Measurements from ENCODE around the gene COL6A5. TPM values are rescaled to one million over a fixed set of nuclear protein-coding genes. Genes with fewer than 3 reads are reported as not detected.

COL6A5 gene
- total RNA-seq, 1 experiment from 2014 or later = 0.04 TPM

DNA sequence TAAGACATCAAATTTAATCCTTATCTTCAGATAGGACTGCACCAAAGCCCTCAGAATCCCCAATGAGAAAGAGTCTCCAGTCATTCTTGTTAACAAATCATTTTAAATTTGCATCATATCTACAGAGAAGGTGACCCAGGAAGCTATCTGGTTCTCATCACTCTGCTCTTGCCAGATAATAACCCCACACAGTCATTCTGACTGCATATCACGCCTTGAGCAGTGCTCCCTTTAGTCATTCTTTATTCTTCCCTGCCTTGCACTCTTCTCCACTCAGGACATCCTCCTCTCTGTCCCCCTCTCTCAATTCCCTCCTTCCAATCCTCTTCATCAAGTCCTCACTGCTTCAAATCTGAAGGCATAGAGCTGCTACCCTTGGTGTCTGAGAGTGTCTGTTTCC is 87.8 kb downstream of the COL6A5 start:
- H3K4me2 ChIP-seq (ENCODE audit: insufficient read depth, insufficient read length, low read length) = no peak overlapping the region
- H3K27me3 Mint-ChIP-seq (ENCODE audit: low read depth) = peaks cover 2% of the 10 kb centered on the region; the same call in 1 of the 2 replicates

More for the DNA sequence above, 87.8 kb downstream of the COL6A5 start:
- Histone ChIP-seq H4K91ac (ENCODE audit: insufficient read length, low read depth, low read length) (no peak overlapping the region), H3K23me2 (ENCODE audit: insufficient read length, low read depth, low read length, poor library complexity, severe bottlenecking) (no peaks in the 10 kb centered on the region), H2BK12ac (ENCODE audit: insufficient read length, low read depth, low read length) (no peak overlapping the region), H3K56ac (ENCODE audit: insufficient read length, low read depth, low read length) (no peak overlapping the region), H3K23ac (ENCODE audit: insufficient read length, low read depth, low read length) (no peak overlapping the region), H2BK20ac (ENCODE audit: low read depth, low read length, poor library complexity, severe bottlenecking) (no peak overlapping the region), H3K14ac (ENCODE audit: insufficient read depth, low read length) (no peak overlapping the region), H4K20me1 (ENCODE audit: control insufficient read depth, insufficient read depth, insufficient read length) (no peaks in the 10 kb centered on the region), H2BK5ac (ENCODE audit: insufficient read length, low read length) (no peak overlapping the region), H3K79me2 (ENCODE audit: insufficient read depth, low read length) (no peaks in the 10 kb centered on the region), H4K5ac (ENCODE audit: insufficient read length, low read depth, low read length) (no peak overlapping the region), H4K8ac (replicated peaks; ENCODE audit: insufficient read length, low read depth, low read length) (no peak overlapping the region), H3K9me3 (ENCODE audit: control insufficient read depth, low read depth, low read length) (no peaks in the 10 kb centered on the region), H2BK120ac (ENCODE audit: low read depth, low read length, poor library complexity, severe bottlenecking) (no peak overlapping the region), H2BK15ac (ENCODE audit: low read depth, low read length) (no peak overlapping the region), H3K4ac (ENCODE audit: low read depth, low read length) (no peak overlapping the region), H2AFZ (ENCODE audit: low read length) (no peak overlapping the region), H3K27ac (ENCODE audit: insufficient read length, low read depth, low read length) (no peak overlapping the region), H2AK5ac (ENCODE audit: insufficient read length, low read length) (no peak overlapping the region), H3K79me1 (ENCODE audit: insufficient read depth, low read depth, low read length, poor library complexity, severe bottlenecking) (no peaks in the 10 kb centered on the region), H3K18ac (ENCODE audit: insufficient read length, low read depth, low read length) (no peak overlapping the region), H3K9ac (ENCODE audit: extremely low read depth, insufficient read length, low read length) (no peak overlapping the region), H3K27me3 (ENCODE audit: insufficient read depth, low read length) (no peaks in the 10 kb centered on the region), H3K4me1 (ENCODE audit: insufficient read depth, low read length) (no peaks in the 10 kb centered on the region), H3T11ph (ENCODE audit: low read length) (no peak overlapping the region)
- no peak for DNase-seq
- H3K27ac Mint-ChIP-seq = no peak overlapping the region
- peaks cover 7 to 8% of the 10 kb centered on the region in 2 experiments for H3K4me1 Mint-ChIP-seq
- H3K9me3 Mint-ChIP-seq = no peaks in the 10 kb centered on the region; a peak in 3 of 5 replicates
- no peaks in the 10 kb centered on the region for H3K36me3 Mint-ChIP-seq (ENCODE audit: insufficient read depth in 1 of 3, low read depth in 3 of 3)
- TF ChIP-seq, protein P1, sequence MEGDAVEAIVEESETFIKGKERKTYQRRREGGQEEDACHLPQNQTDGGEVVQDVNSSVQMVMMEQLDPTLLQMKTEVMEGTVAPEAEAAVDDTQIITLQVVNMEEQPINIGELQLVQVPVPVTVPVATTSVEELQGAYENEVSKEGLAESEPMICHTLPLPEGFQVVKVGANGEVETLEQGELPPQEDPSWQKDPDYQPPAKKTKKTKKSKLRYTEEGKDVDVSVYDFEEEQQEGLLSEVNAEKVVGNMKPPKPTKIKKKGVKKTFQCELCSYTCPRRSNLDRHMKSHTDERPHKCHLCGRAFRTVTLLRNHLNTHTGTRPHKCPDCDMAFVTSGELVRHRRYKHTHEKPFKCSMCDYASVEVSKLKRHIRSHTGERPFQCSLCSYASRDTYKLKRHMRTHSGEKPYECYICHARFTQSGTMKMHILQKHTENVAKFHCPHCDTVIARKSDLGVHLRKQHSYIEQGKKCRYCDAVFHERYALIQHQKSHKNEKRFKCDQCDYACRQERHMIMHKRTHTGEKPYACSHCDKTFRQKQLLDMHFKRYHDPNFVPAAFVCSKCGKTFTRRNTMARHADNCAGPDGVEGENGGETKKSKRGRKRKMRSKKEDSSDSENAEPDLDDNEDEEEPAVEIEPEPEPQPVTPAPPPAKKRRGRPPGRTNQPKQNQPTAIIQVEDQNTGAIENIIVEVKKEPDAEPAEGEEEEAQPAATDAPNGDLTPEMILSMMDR (conservative IDR thresholded peaks at IDR 0.05) = no peak
- no CpG with 5 or more reads among the region's 1 CpG for WGBS (ENCODE audit: extremely low coverage, insufficient read length, low lambda C conversion rate)
- no peak overlapping the region for H3K4me3 Mint-ChIP-seq
